GM10248 (cell line): Measurements from ENCODE around the gene PRMT9.

Experiments used
- CTCF ChIA-PET: fragments of 300-600 bp; sonication (Branson Sonifier 250); formaldehyde crosslinking; extraction: SDS; loops from one replicate; lab custom pipeline; 2021; ENCODE audit warnings: antibody characterized with exemption; lab: Yijun Ruan, JAX
- POLR2A ChIA-PET: fragments of 350-650 bp; sonication (Branson Sonifier 250); formaldehyde crosslinking; extraction: SDS; loops from one replicate; lab custom pipeline; 2020; ENCODE audit warnings: antibody characterized with exemption; lab: Yijun Ruan, JAX
- DNase-seq: peaks from one replicate; pipeline ENCODE4 v3.0.0; 2012; ENCODE audit errors: extremely low spot score
- CTCF ChIP-seq: IDR thresholded peaks from 2 replicates; pipeline ENCODE4 v1.5.1; 2012; ENCODE audit warnings: mild to moderate bottlenecking, low read depth; ENCODE audit errors: extremely low read depth, missing control alignments, control extremely low read depth

PRMT9 gene

GRCh38 chr4:147683717-147684700 lies at the start of gene PRMT9:
PRMT9 (minus strand) TSS chr4:147684163; CDS start chr4:147683987, 176 bp downstream.
- peak; percentile 97 for DNase-seq
- ChIA-PET POLR2A (interaction anchor here (0.5 to 1.2 kb wide), 5 partner anchors 40 to 259 kb away, joined by 3 to 4 read pairs (median 3); partner anchors contain the start of genes ARHGAP10 and TMEM184C), CTCF (interaction anchor here (0.8 to 8.4 kb wide), 8 partner anchors 9 to 182 kb away, joined by 3 to 66 read pairs (median 5); no protein-coding TSS in a partner anchor)
- TF ChIP-seq CTCF = no peak

- DNase-seq = peak; percentile 32
- POLR2A ChIA-PET = interaction anchor here (0.8 to 1.1 kb wide), 2 partner anchors 11 to 49 kb away, joined by 3 read pairs; partner anchors contain the start of gene PRMT9
- TF ChIP-seq CTCF = no peak
- CTCF ChIA-PET = interaction anchor here (0.8 to 4.1 kb wide), 15 partner anchors 8 to 134 kb away, joined by 3 to 31 read pairs (median 4); no protein-coding TSS in a partner anchor
These were observed 48.7 kb upstream of the PRMT9 start for GRCh38 chr4:147732518-147733235.

DNA sequence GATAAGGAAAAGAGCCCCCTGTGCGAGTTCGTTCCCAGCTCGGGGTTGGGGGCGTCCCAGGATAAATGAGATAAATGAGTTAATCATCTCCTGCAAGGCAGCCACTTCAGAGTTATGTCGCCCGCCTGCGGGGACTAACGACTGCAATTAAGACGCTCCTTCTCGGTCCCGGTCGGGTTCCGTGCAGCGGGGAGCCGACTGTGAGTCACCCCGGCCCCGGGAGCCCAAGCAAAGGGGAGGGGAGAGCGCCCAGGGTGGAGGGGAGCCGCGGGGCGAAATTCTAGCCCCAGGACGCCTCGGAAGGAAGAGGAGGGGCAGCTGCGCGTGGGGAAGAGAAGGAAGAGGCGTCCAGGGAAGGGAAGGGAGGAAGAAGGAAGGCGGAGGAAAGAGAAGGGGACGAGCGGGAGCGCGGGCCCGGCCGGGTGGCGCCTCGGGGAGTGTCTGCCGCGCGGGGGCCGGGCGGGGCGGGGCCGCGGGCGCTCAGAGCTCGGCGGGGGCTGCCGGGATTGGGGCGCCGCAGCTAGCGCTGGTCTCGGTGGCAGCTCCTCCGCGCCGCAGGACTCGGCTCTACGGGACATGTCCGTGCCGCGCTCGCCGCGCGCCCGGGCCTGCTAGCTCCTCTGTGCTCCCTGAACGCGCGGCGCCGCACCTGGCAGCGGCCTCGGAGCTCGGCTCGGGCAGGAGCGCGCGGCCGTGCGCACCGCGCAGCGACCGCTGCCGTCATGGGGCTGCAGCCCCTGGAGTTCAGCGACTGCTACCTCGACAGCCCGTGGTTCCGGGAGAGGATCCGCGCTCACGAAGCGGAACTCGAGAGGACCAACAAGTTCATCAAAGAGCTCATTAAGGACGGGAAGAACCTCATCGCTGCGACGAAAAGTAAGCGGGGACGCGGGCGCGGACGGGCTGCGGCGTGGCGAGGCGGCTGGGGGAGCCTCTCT lies 47.9 kb upstream of the PRMT9 start, which contains the start of gene ARHGAP10:
Gene ARHGAP10, plus strand, starts transcription at position 509 of the 938 bp plus-strand sequence. Its CDS starts 214 bp downstream, at position 723.
- peak; percentile 79 for DNase-seq
- POLR2A ChIA-PET = interaction anchor here (0.8 to 1.1 kb wide), 2 partner anchors 10 to 48 kb away, joined by 3 read pairs; partner anchors contain the start of gene PRMT9
- CTCF ChIA-PET = interaction anchor here (0.7 to 4.1 kb wide), 15 partner anchors 9 to 135 kb away, joined by 3 to 31 read pairs (median 4); no protein-coding TSS in a partner anchor
- TF ChIP-seq CTCF = no peak

GRCh38 chr4:147730333-147730732 lies 46.4 kb upstream of the PRMT9 start:
- DNase-seq = no peak
- ChIA-PET POLR2A (no interaction called here), CTCF (interaction anchor here (1.0 kb wide), 2 partner anchors 45 to 62 kb away, joined by 3 read pairs; no protein-coding TSS in a partner anchor)
- no peak for TF ChIP-seq CTCF

DNA sequence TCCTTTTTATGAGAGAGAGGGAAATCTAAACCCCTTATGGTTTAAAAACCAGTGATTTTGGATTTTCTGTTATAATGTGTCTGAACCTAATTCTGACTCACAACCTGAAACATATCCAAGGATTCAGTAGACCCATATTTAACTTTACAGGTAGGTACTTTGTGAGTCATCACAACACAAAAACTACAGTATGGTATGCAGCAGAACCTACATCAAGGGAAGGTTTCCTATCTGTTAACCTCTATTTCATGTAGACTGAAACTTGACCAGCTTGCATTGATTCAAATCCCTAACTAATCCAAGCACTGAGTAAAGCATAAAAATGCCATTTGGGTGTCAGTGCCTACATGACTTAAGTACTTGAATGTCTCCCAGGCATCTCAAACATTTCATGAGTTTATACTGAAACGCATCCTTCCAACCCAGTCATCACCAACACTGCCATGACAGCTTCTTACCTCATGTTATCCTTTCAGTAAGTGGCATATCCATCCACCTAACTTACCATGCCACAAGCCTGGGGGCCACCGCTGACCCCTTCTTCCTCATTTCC lies 43.6 kb upstream of the PRMT9 start:
- no peak for TF ChIP-seq CTCF
- POLR2A ChIA-PET = no interaction called here
- CTCF ChIA-PET = interaction anchor here (0.8 to 6.9 kb wide), 6 partner anchors 11 to 138 kb away, joined by 3 to 59 read pairs (median 3); no protein-coding TSS in a partner anchor
- DNase-seq = no peak
